ENCODE results near the gene BATF. TPM values are rescaled to one million over a fixed set of nuclear protein-coding genes. Genes with fewer than 3 reads are reported as not detected.

Gene BATF
- total RNA-seq, 3 donors from 2014 or later = 1.7 to 3.0 (median 2.3) TPM

DNA sequence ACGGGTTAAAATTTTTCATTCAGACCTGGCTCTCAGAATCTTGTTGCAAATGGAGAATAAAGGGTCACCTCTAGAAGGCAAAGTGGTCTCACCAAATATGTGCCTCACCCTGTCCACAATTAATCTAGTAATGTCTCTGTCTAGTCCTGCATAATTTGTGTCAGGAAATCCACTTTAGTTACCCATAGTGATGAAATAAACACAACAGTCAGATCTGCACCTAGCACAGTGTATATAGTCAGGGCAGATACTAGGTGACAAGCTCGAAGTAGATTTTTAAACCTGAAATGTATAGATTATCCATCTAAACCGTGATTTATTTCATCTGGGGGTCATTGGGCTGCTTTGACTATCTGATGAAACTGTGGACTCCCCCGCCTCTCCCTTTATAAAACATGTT is 40.2 kb downstream of the BATF start:
- Histone ChIP-seq H3K9me3 (no peaks in the 10 kb centered on the region), H3K4me1 (ENCODE audit: low read depth) (no peaks in the 10 kb centered on the region), H3K36me3 (ENCODE audit: low read depth) (no peaks in the 10 kb centered on the region), H3K4me3 (no peak overlapping the region)
- intact Hi-C loops (cut with DNase I, micrococcal nuclease) = no loop called here
- TF ChIP-seq, protein P1, sequence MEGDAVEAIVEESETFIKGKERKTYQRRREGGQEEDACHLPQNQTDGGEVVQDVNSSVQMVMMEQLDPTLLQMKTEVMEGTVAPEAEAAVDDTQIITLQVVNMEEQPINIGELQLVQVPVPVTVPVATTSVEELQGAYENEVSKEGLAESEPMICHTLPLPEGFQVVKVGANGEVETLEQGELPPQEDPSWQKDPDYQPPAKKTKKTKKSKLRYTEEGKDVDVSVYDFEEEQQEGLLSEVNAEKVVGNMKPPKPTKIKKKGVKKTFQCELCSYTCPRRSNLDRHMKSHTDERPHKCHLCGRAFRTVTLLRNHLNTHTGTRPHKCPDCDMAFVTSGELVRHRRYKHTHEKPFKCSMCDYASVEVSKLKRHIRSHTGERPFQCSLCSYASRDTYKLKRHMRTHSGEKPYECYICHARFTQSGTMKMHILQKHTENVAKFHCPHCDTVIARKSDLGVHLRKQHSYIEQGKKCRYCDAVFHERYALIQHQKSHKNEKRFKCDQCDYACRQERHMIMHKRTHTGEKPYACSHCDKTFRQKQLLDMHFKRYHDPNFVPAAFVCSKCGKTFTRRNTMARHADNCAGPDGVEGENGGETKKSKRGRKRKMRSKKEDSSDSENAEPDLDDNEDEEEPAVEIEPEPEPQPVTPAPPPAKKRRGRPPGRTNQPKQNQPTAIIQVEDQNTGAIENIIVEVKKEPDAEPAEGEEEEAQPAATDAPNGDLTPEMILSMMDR (IDR thresholded peaks at IDR 0.05) = no peak
- DNase-seq (no peak), ATAC-seq (no peak)

DNA sequence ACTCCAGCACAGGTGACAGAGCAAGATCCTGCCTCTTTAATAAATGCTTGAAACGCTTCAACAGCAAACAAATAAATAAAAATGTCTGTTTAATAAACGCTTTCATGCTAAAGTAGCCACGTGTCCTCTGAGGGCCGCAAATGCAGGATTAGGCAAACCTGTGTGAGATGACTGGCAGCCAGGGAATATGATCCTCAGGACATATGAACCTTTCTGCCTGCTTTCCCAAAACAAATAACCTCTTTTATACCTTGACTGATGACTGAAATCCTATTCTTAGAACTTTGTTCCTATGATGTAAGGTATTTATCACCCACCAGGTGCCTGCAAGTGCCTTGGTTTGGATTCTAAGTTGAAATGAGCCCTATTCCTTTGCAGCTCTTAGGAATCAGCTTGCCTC is 41.7 kb downstream of the BATF start:
- intact Hi-C loops (cut with DNase I, micrococcal nuclease) = no loop called here
- ATAC-seq (no peak), DNase-seq (no peak)
- Histone ChIP-seq H3K4me3 (no peak overlapping the region), H3K4me1 (ENCODE audit: low read depth) (no peaks in the 10 kb centered on the region), H3K9me3 (no peaks in the 10 kb centered on the region), H3K36me3 (ENCODE audit: low read depth) (no peaks in the 10 kb centered on the region)
- TF ChIP-seq, protein P1 (IDR thresholded peaks at IDR 0.05) = no peak

DNA sequence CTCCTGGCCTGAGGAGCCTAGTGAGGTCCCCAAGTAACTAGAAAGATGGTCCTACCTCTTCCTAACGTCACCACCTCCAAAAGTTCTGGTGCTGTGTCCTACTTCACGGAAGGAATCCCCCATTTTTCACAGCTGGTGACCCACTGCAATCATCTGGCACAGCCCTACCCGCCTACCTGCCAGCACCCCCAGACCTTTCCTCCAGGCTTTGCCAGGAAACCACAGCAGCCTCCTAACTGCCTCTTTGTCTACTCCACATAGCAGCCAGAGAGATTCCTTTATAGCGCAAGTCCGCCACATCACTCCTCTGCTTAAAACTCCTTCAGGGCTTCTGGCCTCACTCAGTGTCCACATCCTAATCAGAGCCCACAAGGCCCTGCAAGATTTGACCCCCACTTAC is 42.8 kb downstream of the BATF start:
- intact Hi-C loops (cut with DNase I, micrococcal nuclease) = no loop called here
- DNase-seq (no peak), ATAC-seq (no peak)
- TF ChIP-seq, protein P1 (IDR thresholded peaks at IDR 0.05) = no peak
- H3K4me3 ChIP-seq = no peak overlapping the region
- no peaks in the 10 kb centered on the region for H3K9me3 ChIP-seq
- H3K4me1 ChIP-seq (ENCODE audit: low read depth) = no peaks in the 10 kb centered on the region
- no peaks in the 10 kb centered on the region for H3K36me3 ChIP-seq (ENCODE audit: low read depth)

DNA sequence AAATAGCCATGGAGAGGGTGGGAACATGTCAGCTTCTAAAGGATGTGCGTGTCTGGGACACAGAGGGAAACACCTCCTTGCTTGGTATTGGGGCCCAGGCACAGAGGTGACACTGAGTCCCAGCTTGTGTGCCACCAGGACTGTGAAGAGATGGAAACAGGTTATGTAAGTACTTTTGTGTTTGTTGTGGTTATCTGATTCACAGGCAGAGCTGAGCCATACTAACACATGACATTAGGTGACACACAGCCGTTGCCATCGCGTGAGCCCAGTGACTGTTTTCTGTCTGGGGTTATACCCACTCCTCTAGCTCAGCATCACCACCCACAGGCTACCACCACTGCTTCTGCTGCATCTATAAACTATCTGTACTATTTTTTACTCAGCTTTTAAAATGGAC is 44.1 kb downstream of the BATF start:
- ATAC-seq (peak; percentile 63), DNase-seq (no peak)
- no peaks in the 10 kb centered on the region for H3K9me3 ChIP-seq
- no peaks in the 10 kb centered on the region for H3K4me1 ChIP-seq (ENCODE audit: low read depth)
- no peak overlapping the region for H3K4me3 ChIP-seq
- no peaks in the 10 kb centered on the region for H3K36me3 ChIP-seq (ENCODE audit: low read depth)
- TF ChIP-seq, protein P1 (IDR thresholded peaks at IDR 0.05) = no peak
- intact Hi-C loops (cut with DNase I, micrococcal nuclease) = no loop called here

DNA sequence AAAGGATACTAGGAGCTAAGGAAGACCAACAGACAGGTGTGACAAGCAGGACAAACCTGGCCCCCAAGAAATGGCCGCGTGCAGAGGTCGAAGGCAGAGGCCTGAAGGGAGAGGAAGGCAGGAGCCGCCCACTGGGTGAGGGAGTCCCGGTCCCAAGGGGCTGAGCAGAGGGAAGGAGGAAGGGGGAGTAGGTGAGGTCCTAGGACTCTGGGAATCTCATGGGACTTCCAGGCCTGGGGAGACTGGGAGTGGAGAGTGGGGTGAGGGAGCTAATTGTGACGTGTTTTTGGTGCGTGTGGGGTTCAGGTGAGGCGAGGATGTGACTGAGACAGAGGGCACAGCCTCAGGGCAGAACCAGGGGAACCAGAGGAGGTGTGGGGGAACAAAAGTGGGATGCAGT is 44.5 kb downstream of the BATF start:
- DNase-seq (no peak), ATAC-seq (no peak)
- Histone ChIP-seq H3K9me3 (no peaks in the 10 kb centered on the region), H3K4me3 (no peak overlapping the region), H3K36me3 (ENCODE audit: low read depth) (no peaks in the 10 kb centered on the region), H3K4me1 (ENCODE audit: low read depth) (no peaks in the 10 kb centered on the region)
- intact Hi-C loops (cut with DNase I, micrococcal nuclease) = no loop called here
- TF ChIP-seq, protein P1 (IDR thresholded peaks at IDR 0.05) = no peak

DNA sequence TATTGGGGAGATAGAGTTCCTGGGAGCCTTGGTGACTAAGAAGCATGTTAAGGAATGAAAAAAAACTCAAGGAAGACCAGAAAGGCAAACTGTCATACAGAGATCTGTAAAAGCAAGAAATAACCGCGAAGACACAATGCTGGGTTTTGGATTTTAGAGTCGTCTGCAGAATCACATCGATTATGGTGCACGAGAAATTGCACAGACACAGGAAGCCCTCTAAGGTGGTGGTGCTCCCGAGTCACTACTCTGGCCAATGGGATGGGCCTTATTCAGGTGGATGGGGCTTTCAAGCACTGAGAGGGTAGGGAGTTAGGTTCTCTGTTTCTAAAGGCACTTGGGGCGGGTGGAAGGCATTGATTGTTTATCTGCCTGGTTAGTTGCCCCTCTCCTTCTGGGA is 45.9 kb downstream of the BATF start:
- no peaks in the 10 kb centered on the region for H3K9me3 ChIP-seq
- ATAC-seq (no peak), DNase-seq (no peak)
- H3K36me3 ChIP-seq (ENCODE audit: low read depth) = no peaks in the 10 kb centered on the region
- intact Hi-C loops (cut with DNase I, micrococcal nuclease) = no loop called here
- TF ChIP-seq, protein P1 (IDR thresholded peaks at IDR 0.05) = no peak
- no peak overlapping the region for H3K4me3 ChIP-seq
- H3K4me1 ChIP-seq (ENCODE audit: low read depth) = no peaks in the 10 kb centered on the region
